MCF 10A (cell line): ENCODE measurements around the gene SRD5A2. TPM values are rescaled to one million over a fixed set of nuclear protein-coding genes. Genes with fewer than 3 reads are reported as not detected.

Experiments
- BruUV-seq: library from RNA; stranded (reverse); fragments of 400-500 nt; replicated peaks from 2 replicates; lab custom pipeline; 2021; lab: Mats Ljungman, UMichigan
- CTCF ChIA-PET: fragments of 300-600 bp; sonication (Branson Sonifier 250); formaldehyde crosslinking; extraction: SDS; loops from one replicate; lab custom pipeline; 2021; ENCODE audit warnings: antibody characterized with exemption, inconsistent platforms; lab: Yijun Ruan, JAX
- POLR2A ChIA-PET: fragments of 300-600, 350-650 bp; sonication (Branson Sonifier 250); formaldehyde crosslinking; extraction: SDS; loops from one replicate; lab custom pipeline; 2020; ENCODE audit warnings: antibody characterized with exemption, inconsistent platforms; lab: Yijun Ruan, JAX
- DNase-seq: peaks from one replicate; pipeline ENCODE4 v3.0.0-alpha.2; 2018; ENCODE audit not compliant: unreplicated experiment
- H3K27ac Mint-ChIP-seq: one replicate; pipeline ENCODE4 v1.8.0; 2022; ENCODE audit warnings: mild to moderate bottlenecking, low read depth, mixed read lengths; ENCODE audit not compliant: unreplicated experiment
- H3K27me3 Mint-ChIP-seq: one replicate; pipeline ENCODE4 v1.8.0; 2022; ENCODE audit warnings: mixed read lengths; ENCODE audit not compliant: insufficient read depth, unreplicated experiment
- H3K36me3 Mint-ChIP-seq: one replicate; pipeline ENCODE4 v1.8.0; 2022; ENCODE audit warnings: mild to moderate bottlenecking, moderate library complexity, mixed read lengths; ENCODE audit not compliant: insufficient read depth, unreplicated experiment
- H3K4me1 Mint-ChIP-seq: one replicate; pipeline ENCODE4 v1.8.0; 2022; ENCODE audit warnings: mixed read lengths; ENCODE audit not compliant: insufficient read depth, unreplicated experiment
- H3K4me3 Mint-ChIP-seq: one replicate; pipeline ENCODE4 v1.8.0; 2022; ENCODE audit warnings: mild to moderate bottlenecking, moderate library complexity, mixed read lengths; ENCODE audit not compliant: unreplicated experiment
- H3K9me3 Mint-ChIP-seq: one replicate; pipeline ENCODE4 v1.8.0; 2022; ENCODE audit warnings: mixed read lengths; ENCODE audit not compliant: unreplicated experiment
- intact Hi-C: fragments of 100-400 bp; cut with micrococcal nuclease; formaldehyde crosslinking; loops from 2 replicates; pipeline ENCODE4 v1.14.1; 2022
- total RNA-seq: library from RNA; stranded (reverse); gene quantifications from 2 replicates; pipeline ENCODE4 v1.2.3, GENCODE V29; 2022
- TF ChIP-seq, protein P1 (sequence below): fragments of 200-600 bp; IDR thresholded peaks from one replicate; pipeline ENCODE4 v1.8.0; 2022; ENCODE audit warnings: antibody characterized with exemption, mild to moderate bottlenecking; ENCODE audit not compliant: unreplicated experiment

Gene SRD5A2
- total RNA-seq, 1 experiment from 2014 or later: not detected

DNA sequence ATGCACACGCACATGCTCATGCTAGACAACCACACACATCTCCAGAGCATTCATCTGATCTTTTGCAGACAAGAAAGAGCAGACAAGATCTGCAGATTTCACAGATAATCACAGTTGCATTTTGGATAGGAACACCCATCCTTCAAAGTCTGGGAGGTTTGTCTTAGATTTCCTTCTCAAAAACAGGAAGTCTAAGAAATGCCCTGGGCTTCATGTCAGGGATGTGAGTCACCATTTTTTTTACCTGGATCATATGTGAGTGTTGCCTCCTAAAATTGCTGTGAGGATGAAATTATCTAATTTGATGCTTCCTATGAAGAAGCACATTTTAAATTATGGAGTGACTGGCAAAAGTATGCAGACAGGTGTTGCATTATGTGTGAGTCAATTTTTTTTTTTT, 46.1 kb downstream of the SRD5A2 start:
- DNase-seq: peak; percentile 43
- TF ChIP-seq, protein P1, sequence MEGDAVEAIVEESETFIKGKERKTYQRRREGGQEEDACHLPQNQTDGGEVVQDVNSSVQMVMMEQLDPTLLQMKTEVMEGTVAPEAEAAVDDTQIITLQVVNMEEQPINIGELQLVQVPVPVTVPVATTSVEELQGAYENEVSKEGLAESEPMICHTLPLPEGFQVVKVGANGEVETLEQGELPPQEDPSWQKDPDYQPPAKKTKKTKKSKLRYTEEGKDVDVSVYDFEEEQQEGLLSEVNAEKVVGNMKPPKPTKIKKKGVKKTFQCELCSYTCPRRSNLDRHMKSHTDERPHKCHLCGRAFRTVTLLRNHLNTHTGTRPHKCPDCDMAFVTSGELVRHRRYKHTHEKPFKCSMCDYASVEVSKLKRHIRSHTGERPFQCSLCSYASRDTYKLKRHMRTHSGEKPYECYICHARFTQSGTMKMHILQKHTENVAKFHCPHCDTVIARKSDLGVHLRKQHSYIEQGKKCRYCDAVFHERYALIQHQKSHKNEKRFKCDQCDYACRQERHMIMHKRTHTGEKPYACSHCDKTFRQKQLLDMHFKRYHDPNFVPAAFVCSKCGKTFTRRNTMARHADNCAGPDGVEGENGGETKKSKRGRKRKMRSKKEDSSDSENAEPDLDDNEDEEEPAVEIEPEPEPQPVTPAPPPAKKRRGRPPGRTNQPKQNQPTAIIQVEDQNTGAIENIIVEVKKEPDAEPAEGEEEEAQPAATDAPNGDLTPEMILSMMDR: no peak
- intact Hi-C loops: no loop called here
- Mint-ChIP-seq H3K36me3 (no peaks in the 10 kb centered on the region), H3K9me3 (no peaks in the 10 kb centered on the region), H3K27ac (no peak overlapping the region), H3K4me1 (no peaks in the 10 kb centered on the region), H3K27me3 (no peaks in the 10 kb centered on the region), H3K4me3 (no peak overlapping the region)
- no TSS peak for BruUV-seq
- ChIA-PET CTCF (interaction anchor here (2.3 kb wide), 1 partner anchor 11 kb away, joined by 20 read pairs; no protein-coding TSS in a partner anchor), POLR2A (no interaction called here)

- H3K4me1 Mint-ChIP-seq: no peaks in the 10 kb centered on the region
- no peaks in the 10 kb centered on the region for H3K27me3 Mint-ChIP-seq
- intact Hi-C loops: no loop called here
- DNase-seq: no peak
- ChIA-PET CTCF (interaction anchor here (0.6 to 2.3 kb wide), 3 partner anchors 9 to 14 kb away, joined by 3 to 20 read pairs (median 13); no protein-coding TSS in a partner anchor), POLR2A (interaction anchor here (1.1 kb wide), 1 partner anchor 160 kb away, joined by 3 read pairs; no protein-coding TSS in a partner anchor)
- BruUV-seq: no TSS peak
- no peaks in the 10 kb centered on the region for H3K9me3 Mint-ChIP-seq
- H3K4me3 Mint-ChIP-seq: no peak overlapping the region
- no peaks in the 10 kb centered on the region for H3K36me3 Mint-ChIP-seq
- H3K27ac Mint-ChIP-seq: no peak overlapping the region
- TF ChIP-seq, protein P1: no peak
Measured at GRCh38 chr2:31533036-31533435, 47.7 kb downstream of the SRD5A2 start.

GRCh38 chr2:31531101-31531500, 49.6 kb downstream of the SRD5A2 start:
- DNase-seq: no peak
- Mint-ChIP-seq H3K9me3 (no peaks in the 10 kb centered on the region), H3K36me3 (no peaks in the 10 kb centered on the region), H3K27ac (no peak overlapping the region), H3K27me3 (no peaks in the 10 kb centered on the region), H3K4me1 (no peaks in the 10 kb centered on the region), H3K4me3 (no peak overlapping the region)
- BruUV-seq: no TSS peak
- POLR2A ChIA-PET: no interaction called here
- TF ChIP-seq, protein P1: no peak
- CTCF ChIA-PET: interaction anchor here (2.2 kb wide), 1 partner anchor 8 kb away, joined by 13 read pairs; no protein-coding TSS in a partner anchor
- intact Hi-C loops: no loop called here

DNA sequence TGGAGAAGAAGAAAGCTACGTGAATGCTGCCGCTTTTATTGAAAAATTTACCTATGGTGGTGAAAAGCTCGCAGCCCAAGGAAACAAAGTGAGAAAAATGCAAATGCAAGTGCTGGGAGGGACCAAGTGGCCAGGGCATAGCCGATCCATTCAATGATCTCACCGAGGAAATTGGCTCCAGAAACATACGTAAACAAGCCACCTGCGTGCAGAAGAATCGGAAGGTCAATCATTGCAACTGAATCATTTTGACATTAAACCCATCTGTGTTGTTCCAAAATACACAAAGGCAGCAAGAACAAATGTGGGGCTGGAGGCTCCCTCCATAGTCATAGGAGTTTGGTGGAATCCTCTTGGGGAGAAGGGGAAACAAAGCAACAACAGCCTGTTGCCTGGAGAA, 51.5 kb downstream of the SRD5A2 start:
- no peaks in the 10 kb centered on the region for H3K27me3 Mint-ChIP-seq
- no peak overlapping the region for H3K4me3 Mint-ChIP-seq
- intact Hi-C loops: loop anchor here (10.0 kb wide), 1 partner anchor 814 kb away; no protein-coding TSS in a partner anchor
- DNase-seq: no peak
- peaks cover 6% of the 10 kb centered on the region for H3K36me3 Mint-ChIP-seq
- H3K27ac Mint-ChIP-seq: no peak overlapping the region
- no TSS peak for BruUV-seq
- no peaks in the 10 kb centered on the region for H3K4me1 Mint-ChIP-seq
- POLR2A ChIA-PET: no interaction called here
- H3K9me3 Mint-ChIP-seq: no peaks in the 10 kb centered on the region
- TF ChIP-seq, protein P1: no peak
- CTCF ChIA-PET: interaction anchor here (0.6 to 1.0 kb wide), 2 partner anchors 166 to 683 kb away, joined by 3 to 6 read pairs; no protein-coding TSS in a partner anchor
